PC-3 (cell line): Measurements from ENCODE around the gene TUBGCP3. TPM values are rescaled to one million over a fixed set of nuclear protein-coding genes. Genes with fewer than 3 reads are reported as not detected.
A peak's percentile ranks its signal among the peaks of the same experiment; 100 is the strongest.

Experiments
- ATAC-seq: fragments of 200-7000 bp; cut with Tn5 transposase; 2 replicates; pipeline ENCODE4 v1.9.1; 2020; ENCODE audit warnings: mild to moderate bottlenecking, moderate library complexity
- BruUV-seq: library from RNA; stranded (reverse); fragments of 400-500 nt; replicated peaks from 2 replicates; lab custom pipeline; 2021; lab: Mats Ljungman, UMichigan
- CTCF ChIA-PET: fragments of 300-600 bp; sonication (Branson Sonifier 250); formaldehyde crosslinking; loops from one replicate; lab custom pipeline; 2022; ENCODE audit warnings: antibody characterized with exemption; lab: Charles Lee
- POLR2A ChIA-PET: fragments of 300-600 bp; sonication (Branson Sonifier 250); formaldehyde crosslinking; loops from one replicate; lab custom pipeline; 2022; ENCODE audit warnings: antibody characterized with exemption; ENCODE audit not compliant: unreplicated experiment; lab: Charles Lee
- DNase-seq: peaks from one replicate; pipeline ENCODE4 v3.0.0-alpha.2; 2015
- H2AFZ ChIP-seq: fragments of 300-600 bp; sonication (generic); 2 replicates; pipeline ENCODE4 v1.6.0; 2016; ENCODE audit warnings: antibody characterized with exemption, low read length
- H3F3A ChIP-seq: fragments of 300-600 bp; sonication (generic); one replicate; pipeline ENCODE4 v1.6.0; 2017; ENCODE audit warnings: antibody characterized with exemption, low read length, control low read depth, mild to moderate bottlenecking; ENCODE audit not compliant: unreplicated experiment
- H3K27ac ChIP-seq: fragments of 300-600 bp; sonication (generic); 2 replicates; pipeline ENCODE4 v1.5.1; 2016; ENCODE audit warnings: mild to moderate bottlenecking, low read length
- H3K27me3 ChIP-seq: fragments of 300-600 bp; sonication (generic); 2 replicates; pipeline ENCODE4 v1.6.1; 2016; ENCODE audit warnings: low read length, mixed read lengths
- H3K36me3 ChIP-seq: fragments of 300-600 bp; sonication (generic); 2 replicates; pipeline ENCODE4 v1.6.1; 2016; ENCODE audit warnings: low read depth, mixed run types, low read length, mixed read lengths
- H3K4me1 ChIP-seq: fragments of 300-600 bp; sonication (generic); 2 replicates; pipeline ENCODE4 v1.5.1; 2016; ENCODE audit warnings: low read length; ENCODE audit not compliant: insufficient read depth
- H3K4me2 ChIP-seq: fragments of 300-600 bp; sonication (generic); 2 replicates; pipeline ENCODE4 v1.6.0; 2016; ENCODE audit warnings: low read length
- H3K4me3 ChIP-seq: fragments of 300-600 bp; sonication (generic); 2 replicates; pipeline ENCODE4 v1.5.1; 2016; ENCODE audit warnings: mild to moderate bottlenecking, low read length, mixed read lengths
- H3K79me2 ChIP-seq: fragments of 300-600 bp; sonication (generic); 2 replicates; pipeline ENCODE4 v1.6.1; 2017; ENCODE audit warnings: low read length, mixed read lengths
- H3K9ac ChIP-seq: fragments of 300-600 bp; sonication (generic); 2 replicates; pipeline ENCODE4 v1.6.0; 2016; ENCODE audit warnings: mild to moderate bottlenecking, low read length
- H3K9me2 ChIP-seq: fragments of 300-600 bp; sonication (generic); replicated peaks from 2 replicates; pipeline ENCODE4 v1.6.1; 2016; ENCODE audit warnings: mixed run types, low read length, mixed read lengths
- H3K9me3 ChIP-seq: fragments of 300-600 bp; sonication (generic); 2 replicates; pipeline ENCODE4 v1.6.1; 2016; ENCODE audit warnings: low read length, mixed read lengths
- H4K20me1 ChIP-seq: fragments of 300-600 bp; sonication (generic); 2 replicates; pipeline ENCODE4 v1.6.1; 2016; ENCODE audit warnings: low read length, mixed read lengths
- EZH2 ChIP-seq: fragments of 300-600 bp; sonication (generic); IDR thresholded peaks from one replicate; pipeline ENCODE4 v1.6.1; 2017; ENCODE audit warnings: antibody characterized with exemption, mild to moderate bottlenecking, low read length; ENCODE audit not compliant: unreplicated experiment
- EZH2phosphoT487 ChIP-seq: fragments of 300-600 bp; sonication (generic); IDR thresholded peaks from 2 replicates; pipeline ENCODE4 v1.6.1; 2018; ENCODE audit warnings: mild to moderate bottlenecking, antibody characterized with exemption, low read length, borderline replicate concordance
- intact Hi-C: fragments of 100-400 bp; cut with micrococcal nuclease; formaldehyde crosslinking; loops from 2 replicates; pipeline ENCODE4 v1.9.0; 2023
- total RNA-seq: library from RNA; depleted of rRNA; stranded (reverse); fragments of >200 nt; gene quantifications from 2 replicates; pipeline ENCODE4 v1.2.3, GENCODE V29; 2014
- TF ChIP-seq, protein P1 (sequence below): fragments of 300-600 bp; sonication (generic); conservative IDR thresholded peaks from 2 replicates; pipeline ENCODE4 v1.5.1; 2017; ENCODE audit warnings: antibody characterized with exemption, low read depth, mild to moderate bottlenecking, low read length

Gene TUBGCP3
- total RNA-seq, 1 experiment from 2014 or later, result 25.8 TPM

- peaks cover 41% of the 10 kb centered on the region for H4K20me1 ChIP-seq
- H3F3A ChIP-seq, result no peaks in the 10 kb centered on the region
- peak overlapping the region; percentile 92 for H3K4me2 ChIP-seq
- no peaks in the 10 kb centered on the region for H3K27me3 ChIP-seq
- TF ChIP-seq, protein P1, sequence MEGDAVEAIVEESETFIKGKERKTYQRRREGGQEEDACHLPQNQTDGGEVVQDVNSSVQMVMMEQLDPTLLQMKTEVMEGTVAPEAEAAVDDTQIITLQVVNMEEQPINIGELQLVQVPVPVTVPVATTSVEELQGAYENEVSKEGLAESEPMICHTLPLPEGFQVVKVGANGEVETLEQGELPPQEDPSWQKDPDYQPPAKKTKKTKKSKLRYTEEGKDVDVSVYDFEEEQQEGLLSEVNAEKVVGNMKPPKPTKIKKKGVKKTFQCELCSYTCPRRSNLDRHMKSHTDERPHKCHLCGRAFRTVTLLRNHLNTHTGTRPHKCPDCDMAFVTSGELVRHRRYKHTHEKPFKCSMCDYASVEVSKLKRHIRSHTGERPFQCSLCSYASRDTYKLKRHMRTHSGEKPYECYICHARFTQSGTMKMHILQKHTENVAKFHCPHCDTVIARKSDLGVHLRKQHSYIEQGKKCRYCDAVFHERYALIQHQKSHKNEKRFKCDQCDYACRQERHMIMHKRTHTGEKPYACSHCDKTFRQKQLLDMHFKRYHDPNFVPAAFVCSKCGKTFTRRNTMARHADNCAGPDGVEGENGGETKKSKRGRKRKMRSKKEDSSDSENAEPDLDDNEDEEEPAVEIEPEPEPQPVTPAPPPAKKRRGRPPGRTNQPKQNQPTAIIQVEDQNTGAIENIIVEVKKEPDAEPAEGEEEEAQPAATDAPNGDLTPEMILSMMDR, result 0 out of 2 replicates have a peak, but pooled peaks have one; percentile 14
- TF ChIP-seq EZH2phosphoT487, result no peak
- H2AFZ ChIP-seq, result peak overlapping the region; percentile 83
- no peaks in the 10 kb centered on the region for H3K36me3 ChIP-seq
- peaks cover 18% of the 10 kb centered on the region for H3K4me1 ChIP-seq
- no peaks in the 10 kb centered on the region for H3K9me3 ChIP-seq
- H3K9me2 ChIP-seq, result no peaks in the 10 kb centered on the region
- POLR2A ChIA-PET, result no interaction called here
- intact Hi-C loops, result loop anchor here (5.0 kb wide), 1 partner anchor 60 kb away; no protein-coding TSS in a partner anchor
- no TSS peak for BruUV-seq
- DNase-seq (peak; percentile 74), ATAC-seq (peak; percentile 87)
- H3K27ac ChIP-seq, result peak overlapping the region; percentile 96
- peak overlapping the region; percentile 91 for H3K4me3 ChIP-seq
- peaks cover 63% of the 10 kb centered on the region for H3K79me2 ChIP-seq
- CTCF ChIA-PET, result no interaction called here
- H3K9ac ChIP-seq, result peak overlapping the region; percentile 100
Measured at GRCh38 chr13:112587212-112587763, 665 bp downstream of the TUBGCP3 start.

DNA sequence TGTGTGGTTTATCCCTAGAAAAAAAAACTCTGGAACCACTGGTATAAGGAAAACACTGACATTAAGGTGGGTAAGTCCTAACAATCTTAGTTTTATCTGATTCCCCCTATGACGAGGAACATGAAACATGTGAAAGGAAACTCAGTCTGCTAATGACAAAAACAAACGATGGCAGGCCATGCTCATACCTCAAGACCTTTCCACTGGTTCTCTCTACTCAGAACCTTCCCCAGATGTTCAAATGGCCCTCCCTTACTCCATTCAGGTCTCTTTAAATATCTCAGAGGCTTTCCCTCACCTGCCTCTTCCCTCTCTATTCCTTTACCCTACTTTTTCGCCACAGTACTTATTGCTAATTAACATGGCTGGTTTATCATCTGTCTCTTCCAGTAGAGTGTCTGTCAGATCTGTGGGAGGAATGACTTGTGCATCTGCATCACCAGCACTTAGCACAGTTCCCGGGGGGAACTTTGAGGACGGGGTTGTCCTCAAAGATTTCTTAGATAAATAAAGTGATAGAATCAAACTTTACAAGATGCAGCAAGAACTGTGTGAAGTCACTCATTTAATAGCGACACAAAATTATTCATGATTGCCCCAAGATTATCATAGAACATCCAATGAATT lies 1.5 kb downstream of the TUBGCP3 start:
- peak overlapping the region; percentile 91 for H3K4me3 ChIP-seq
- no TSS peak for BruUV-seq
- H3K9me2 ChIP-seq, result no peaks in the 10 kb centered on the region
- peaks cover 18% of the 10 kb centered on the region for H3K4me1 ChIP-seq
- H3K36me3 ChIP-seq, result no peaks in the 10 kb centered on the region
- no peaks in the 10 kb centered on the region for H3F3A ChIP-seq
- CTCF ChIA-PET, result no interaction called here
- peaks cover 44% of the 10 kb centered on the region for H4K20me1 ChIP-seq
- intact Hi-C loops, result loop anchor here (5.0 kb wide), 1 partner anchor 59 kb away; no protein-coding TSS in a partner anchor
- H3K4me2 ChIP-seq, result peak overlapping the region; percentile 92
- POLR2A ChIA-PET, result no interaction called here
- no peaks in the 10 kb centered on the region for H3K9me3 ChIP-seq
- TF ChIP-seq, protein P1, result no peak
- TF ChIP-seq EZH2phosphoT487, result no peak
- no peak for TF ChIP-seq EZH2
- H3K9ac ChIP-seq, result peak overlapping the region; percentile 100
- H3K27me3 ChIP-seq, result no peaks in the 10 kb centered on the region
- DNase-seq (no peak), ATAC-seq (no peak)
- no peak overlapping the region for H2AFZ ChIP-seq
- no peak overlapping the region for H3K27ac ChIP-seq
- peaks cover 71% of the 10 kb centered on the region for H3K79me2 ChIP-seq
